ENCODE data around the gene ZBTB7A. TPM values are rescaled to one million over a fixed set of nuclear protein-coding genes. Genes with fewer than 3 reads are reported as not detected.

ZBTB7A gene
- total RNA-seq, 1 donor from 2014 or later = 39.9 TPM

- Mint-ChIP-seq H3K9me3 (no peaks in the 10 kb centered on the region), H3K4me1 (ENCODE audit: low read depth) (peaks cover 22% of the 10 kb centered on the region), H3K27me3 (ENCODE audit: low read depth) (no peaks in the 10 kb centered on the region), H3K36me3 (ENCODE audit: low read depth) (no peaks in the 10 kb centered on the region), H3K4me3 (ENCODE audit: low read depth) (peak overlapping the region; percentile 30), H3K27ac (peak overlapping the region; percentile 82)
- intact Hi-C loops (cut with micrococcal nuclease) = loop anchor here (1.0 to 2.0 kb wide), 2 partner anchors 9 to 13 kb away; partner anchors contain the start of gene ZBTB7A
- DNase-seq (ENCODE audit: low spot score) = no peak
Observed at GRCh38 chr19:4075373-4075772, 8.7 kb upstream of the ZBTB7A start.

- intact Hi-C loops (cut with micrococcal nuclease) = no loop called here
- no peak overlapping the region for H3K27ac Mint-ChIP-seq
- no peak overlapping the region for H3K4me3 Mint-ChIP-seq (ENCODE audit: low read depth)
- no peaks in the 10 kb centered on the region for H3K9me3 Mint-ChIP-seq
- H3K4me1 Mint-ChIP-seq (ENCODE audit: low read depth) = peaks cover 25% of the 10 kb centered on the region
- no peak for DNase-seq (ENCODE audit: low spot score)
- no peaks in the 10 kb centered on the region for H3K36me3 Mint-ChIP-seq (ENCODE audit: low read depth)
- no peaks in the 10 kb centered on the region for H3K27me3 Mint-ChIP-seq (ENCODE audit: low read depth)
Observed at GRCh38 chr19:4071610-4072009, 4.9 kb upstream of the ZBTB7A start.

- no peaks in the 10 kb centered on the region for H3K27me3 Mint-ChIP-seq (ENCODE audit: low read depth)
- intact Hi-C loops (cut with micrococcal nuclease) = loop anchor here (5.0 kb wide), 3 partner anchors 53 to 178 kb away; partner anchors contain the start of genes MAP2K2, PIAS4 and YJU2
- no peaks in the 10 kb centered on the region for H3K36me3 Mint-ChIP-seq (ENCODE audit: low read depth)
- H3K4me3 Mint-ChIP-seq (ENCODE audit: low read depth) = peak overlapping the region; percentile 49
- peak overlapping the region; percentile 62 for H3K27ac Mint-ChIP-seq
- peak; percentile 41 for DNase-seq (ENCODE audit: low spot score)
- peaks cover 16% of the 10 kb centered on the region for H3K4me1 Mint-ChIP-seq (ENCODE audit: low read depth)
- H3K9me3 Mint-ChIP-seq = no peaks in the 10 kb centered on the region
Observed at GRCh38 chr19:4069331-4069959, 2.7 kb upstream of the ZBTB7A start.

- Mint-ChIP-seq H3K4me3 (ENCODE audit: low read depth) (peak overlapping the region; percentile 80), H3K27me3 (ENCODE audit: low read depth) (no peaks in the 10 kb centered on the region), H3K9me3 (no peaks in the 10 kb centered on the region), H3K36me3 (ENCODE audit: low read depth) (peaks cover 7% of the 10 kb centered on the region), H3K27ac (peak overlapping the region; percentile 72), H3K4me1 (ENCODE audit: low read depth) (peaks cover 19% of the 10 kb centered on the region)
- intact Hi-C loops (cut with micrococcal nuclease) = loop anchor here (5.0 kb wide), 3 partner anchors 54 to 179 kb away; partner anchors contain the start of genes MAP2K2, PIAS4 and YJU2
- DNase-seq (ENCODE audit: low spot score) = no peak
Observed at GRCh38 chr19:4068047-4068966, 1.6 kb upstream of the ZBTB7A start.

- Mint-ChIP-seq H3K4me1 (ENCODE audit: low read depth) (peaks cover 19% of the 10 kb centered on the region), H3K27ac (peak overlapping the region; percentile 72), H3K9me3 (no peaks in the 10 kb centered on the region), H3K27me3 (ENCODE audit: low read depth) (no peaks in the 10 kb centered on the region), H3K36me3 (ENCODE audit: low read depth) (peaks cover 9% of the 10 kb centered on the region), H3K4me3 (ENCODE audit: low read depth) (peak overlapping the region; percentile 80)
- intact Hi-C loops (cut with micrococcal nuclease) = loop anchor here (5.0 kb wide), 3 partner anchors 55 to 180 kb away; partner anchors contain the start of genes MAP2K2, PIAS4 and YJU2
- peak; percentile 53 for DNase-seq (ENCODE audit: low spot score)
Observed at GRCh38 chr19:4067396-4068046, 822 bp upstream of the ZBTB7A start.

- Mint-ChIP-seq H3K4me3 (ENCODE audit: low read depth) (peak overlapping the region; percentile 52), H3K27ac (no peak overlapping the region), H3K9me3 (no peaks in the 10 kb centered on the region), H3K36me3 (ENCODE audit: low read depth) (peaks cover 12% of the 10 kb centered on the region), H3K27me3 (ENCODE audit: low read depth) (no peaks in the 10 kb centered on the region), H3K4me1 (ENCODE audit: low read depth) (peaks cover 19% of the 10 kb centered on the region)
- intact Hi-C loops (cut with micrococcal nuclease) = loop anchor here (1.0 to 5.0 kb wide), 6 partner anchors 9 to 181 kb away; partner anchors contain the start of genes MAP2K2, PIAS4 and YJU2
- DNase-seq (ENCODE audit: low spot score) = no peak
Observed at GRCh38 chr19:4066176-4066606, 508 bp downstream of the ZBTB7A start.

GRCh38 chr19:4065430-4066175, 1.1 kb downstream of the ZBTB7A start:
- peak; percentile 96 for DNase-seq (ENCODE audit: low spot score)
- Mint-ChIP-seq H3K36me3 (ENCODE audit: low read depth) (peaks cover 12% of the 10 kb centered on the region), H3K4me1 (ENCODE audit: low read depth) (peaks cover 19% of the 10 kb centered on the region), H3K27me3 (ENCODE audit: low read depth) (no peaks in the 10 kb centered on the region), H3K9me3 (no peaks in the 10 kb centered on the region), H3K4me3 (ENCODE audit: low read depth) (peak overlapping the region; percentile 52), H3K27ac (no peak overlapping the region)
- intact Hi-C loops (cut with micrococcal nuclease) = loop anchor here (1.0 to 5.0 kb wide), 6 partner anchors 10 to 182 kb away; partner anchors contain the start of genes MAP2K2, PIAS4 and YJU2

GRCh38 chr19:4064496-4065260, 2.0 kb downstream of the ZBTB7A start:
- peaks cover 15% of the 10 kb centered on the region for H3K36me3 Mint-ChIP-seq (ENCODE audit: low read depth)
- peak; percentile 36 for DNase-seq (ENCODE audit: low spot score)
- peak overlapping the region; percentile 80 for H3K4me3 Mint-ChIP-seq (ENCODE audit: low read depth)
- intact Hi-C loops (cut with micrococcal nuclease) = loop anchor here (5.0 kb wide), 3 partner anchors 57 to 183 kb away; partner anchors contain the start of genes MAP2K2, PIAS4 and YJU2
- H3K27me3 Mint-ChIP-seq (ENCODE audit: low read depth) = no peaks in the 10 kb centered on the region
- H3K4me1 Mint-ChIP-seq (ENCODE audit: low read depth) = peaks cover 17% of the 10 kb centered on the region
- H3K27ac Mint-ChIP-seq = no peak overlapping the region
- H3K9me3 Mint-ChIP-seq = no peaks in the 10 kb centered on the region

GRCh38 chr19:4064149-4064495, 2.6 kb downstream of the ZBTB7A start:
- Mint-ChIP-seq H3K4me3 (ENCODE audit: low read depth) (peak overlapping the region; percentile 80), H3K27ac (no peak overlapping the region), H3K9me3 (no peaks in the 10 kb centered on the region), H3K4me1 (ENCODE audit: low read depth) (peaks cover 13% of the 10 kb centered on the region), H3K36me3 (ENCODE audit: low read depth) (peaks cover 15% of the 10 kb centered on the region), H3K27me3 (ENCODE audit: low read depth) (no peaks in the 10 kb centered on the region)
- intact Hi-C loops (cut with micrococcal nuclease) = no loop called here
- no peak for DNase-seq (ENCODE audit: low spot score)

GRCh38 chr19:4063369-4064148, 3.1 kb downstream of the ZBTB7A start:
- Mint-ChIP-seq H3K36me3 (ENCODE audit: low read depth) (peaks cover 15% of the 10 kb centered on the region), H3K4me1 (ENCODE audit: low read depth) (peaks cover 9% of the 10 kb centered on the region), H3K27ac (peak overlapping the region; percentile 69), H3K9me3 (no peaks in the 10 kb centered on the region), H3K27me3 (ENCODE audit: low read depth) (no peaks in the 10 kb centered on the region), H3K4me3 (ENCODE audit: low read depth) (peak overlapping the region; percentile 80)
- DNase-seq (ENCODE audit: low spot score) = no peak
- intact Hi-C loops (cut with micrococcal nuclease) = no loop called here
